ENCODE data around the gene RPGRIP1L.

- TF ChIP-seq CTCF (IDR thresholded peaks at IDR 0.05) (no peak), POLR2A (IDR thresholded peaks at IDR 0.05) (no peak)
Observed at GRCh38 chr16:53708490-53708889, 4.8 kb upstream of the RPGRIP1L start.

Measured in adrenal gland (tissue), 5 donors.